ENCODE data around the gene VEPH1.

GRCh38 chr3:157368171-157368570, 135.0 kb downstream of the VEPH1 start:
- no peak for TF ChIP-seq CTCF (IDR thresholded peaks at IDR 0.05; ENCODE audit: low read depth, low read length)
- no peak for TF ChIP-seq EZH2phosphoT487 (IDR thresholded peaks at IDR 0.05; ENCODE audit: low read depth)
